Ovary (tissue), 9 donors: ENCODE results near the gene CMTM6. TPM values are rescaled to one million over a fixed set of nuclear protein-coding genes. Genes with fewer than 3 reads are reported as not detected.

Experiments
- DNase-seq, 5 donors: peaks; one replicate each; pipeline ENCODE4 v3.0.0-alpha.2; 2019 to 2020
- H3K27ac ChIP-seq, 2 donors: fragments of 200-600 bp; one replicate each; pipeline versions ENCODE4 v1.5.1 to v1.8.0; 2019 to 2022
- H3K27me3 ChIP-seq: fragments of 200-600 bp; one replicate; pipeline ENCODE4 v1.8.0; 2022
- H3K36me3 ChIP-seq: fragments of 200-600 bp; sonication (generic); one replicate; pipeline ENCODE4 v1.5.1; 2019
- H3K4me1 ChIP-seq: one replicate; pipeline ENCODE4 v1.8.1; 2013; ENCODE audit warnings: mild to moderate bottlenecking, moderate library complexity; ENCODE audit not compliant: insufficient read depth
- H3K4me3 ChIP-seq: fragments of 200-600 bp; sonication (generic); one replicate; pipeline ENCODE4 v1.5.1; 2017
- H3K9me3 ChIP-seq, 2 donors: fragments of 200-600 bp in 1 of 2; sonication (generic) in 1 of 2; one replicate each; pipeline versions ENCODE4 v1.5.1 to v1.8.1; 2013 to 2019; ENCODE audit warnings: mild to moderate bottlenecking in 1 of 2, moderate library complexity in 1 of 2
- CTCF ChIP-seq, 3 donors: fragments of 450-650 bp in 2 of 3; fragments of 200-600 bp in 1 of 3; IDR thresholded peaks; one replicate each; pipeline versions ENCODE4 v1.5.1 to v1.8.0; 2016 to 2022; ENCODE audit warnings: antibody characterized with exemption in 3 of 3, mild to moderate bottlenecking in 1 of 3
- EP300 ChIP-seq: sonication (generic); formaldehyde crosslinking; IDR thresholded peaks from one replicate; pipeline ENCODE4 v1.6.1; 2017; ENCODE audit warnings: antibody characterized with exemption
- POLR2A ChIP-seq: fragments of 450-650 bp; IDR thresholded peaks from one replicate; pipeline ENCODE4 v1.6.1; 2017; ENCODE audit warnings: antibody characterized with exemption, mild to moderate bottlenecking, moderate library complexity
- WGBS, 3 donors: extraction: QIAGEN DNeasy Blood & Tissue Kit in 1 of 3; methylation state at CpG; one replicate each; pipeline versions ENCODE4 v1.1.5 to v1.1.7; 2013 to 2017; 5-methylcytosine and 5-hydroxymethylcytosine counted together
- intact Hi-C, 4 donors: fragments of 100-400 bp; cut with DNase I; formaldehyde crosslinking; loops; one replicate each; pipeline versions ENCODE4 v1.11.0 to v1.15.1; 2022 to 2023
- polyA plus RNA-seq, 2 donors: library from polyadenylated mRNA; stranded (reverse); fragments of 200-250 nt in 1 of 2; fragments of 350-450 nt in 1 of 2; fragmentation: Illumina TruSeq in 1 of 2; extraction: RNeasy Lipid Tissue Mini Kit (QIAGEN cat#74804) in 1 of 2; gene quantifications; one replicate each; pipeline ENCODE4 v1.2.3, GENCODE V29; 2013 to 2014
- total RNA-seq, 7 donors: library from RNA; depleted of rRNA in 2 of 7; stranded (reverse); fragments of >200 nt in 2 of 7; fragmentation: NEBNext Ultra II Directional in 3 of 7; extraction: Animal tissue kit (Norgen Biotek cat#: 25700) in 3 of 7; gene quantifications; one replicate each; pipeline versions ENCODE4 v1.1.0 to v1.2.4, GENCODE V29; 2016 to 2023
- donor health status: DM: no; HTN: no; CAD: no; lungs with moderate emphysema.
- donor health status: DM: no; HTN: no; CAD: no.
- donor health status: Bipolar disorder and iron deficiency.
- donor health status: DM: yes; HTN: yes; CAD: no.
- donor health status: DM: no; HTN: no; CAD: no.
- donor health status: DM: yes; HTN: yes; CAD: no.

The CMTM6 gene
- total and polyA plus RNA-seq, 9 donors: 19.7 to 150 (median 25.9) TPM

GRCh38 chr3:32502946-32503286 lies 264 bp upstream of the CMTM6 start:
- H3K27me3 ChIP-seq: no peaks in the 10 kb centered on the region
- H3K4me3 ChIP-seq: peak overlapping the region; percentile 79
- no peaks in the 10 kb centered on the region for H3K4me1 ChIP-seq
- DNase-seq: no peak
- intact Hi-C loops: loop anchor here in 1 of 4 donors (10.0 kb wide), 1 partner anchor 432 kb away; no protein-coding TSS in a partner anchor
- 1% methylated on average over 6 of the region's 6 CpGs for WGBS, 3 donors
- peak overlapping the region; percentile 58 to 83 for H3K27ac ChIP-seq
- H3K9me3 ChIP-seq: no peaks in the 10 kb centered on the region
- H3K36me3 ChIP-seq: no peaks in the 10 kb centered on the region
- TF ChIP-seq EP300: no peak
- TF ChIP-seq POLR2A: no peak
- TF ChIP-seq CTCF (IDR thresholded peaks at IDR 0.05): no peak

- Histone ChIP-seq H3K4me1 (no peaks in the 10 kb centered on the region), H3K4me3 (peak overlapping the region; percentile 79), H3K27me3 (no peaks in the 10 kb centered on the region), H3K36me3 (no peaks in the 10 kb centered on the region), H3K9me3 (no peaks in the 10 kb centered on the region), H3K27ac (peak overlapping the region; percentile 58 to 83)
- no peak for DNase-seq
- intact Hi-C loops: loop anchor here in 1 of 4 donors (10.0 kb wide), 1 partner anchor 433 kb away; no protein-coding TSS in a partner anchor
- TF ChIP-seq EP300 (no peak), POLR2A (no peak), CTCF (IDR thresholded peaks at IDR 0.05) (no peak)
- 2 to 3% (median 3%) methylated on average over 4 of the region's 4 CpGs for WGBS, 3 donors
Measured at GRCh38 chr3:32501783-32502117, 902 bp downstream of the CMTM6 start.

GRCh38 chr3:32500880-32501782 lies 1.5 kb downstream of the CMTM6 start:
- no peaks in the 10 kb centered on the region for H3K4me1 ChIP-seq
- intact Hi-C loops: loop anchor here in 1 of 4 donors (10.0 kb wide), 1 partner anchor 434 kb away; no protein-coding TSS in a partner anchor
- no peaks in the 10 kb centered on the region for H3K36me3 ChIP-seq
- H3K9me3 ChIP-seq: no peaks in the 10 kb centered on the region
- TF ChIP-seq POLR2A: no peak
- no peak for TF ChIP-seq CTCF (IDR thresholded peaks at IDR 0.05)
- TF ChIP-seq EP300: no peak
- H3K27ac ChIP-seq: no peak overlapping the region
- peak overlapping the region; percentile 79 for H3K4me3 ChIP-seq
- WGBS, 3 donors: 52 to 73% (median 61%) methylated on average over 25 of the region's 25 CpGs
- H3K27me3 ChIP-seq: no peaks in the 10 kb centered on the region
- DNase-seq: peak in 1 of 5 donors; percentile 21

- no peaks in the 10 kb centered on the region for H3K27me3 ChIP-seq
- no peak overlapping the region for H3K27ac ChIP-seq
- intact Hi-C loops: loop anchor here in 1 of 4 donors (10.0 kb wide), 1 partner anchor 435 kb away; no protein-coding TSS in a partner anchor
- H3K4me3 ChIP-seq: no peak overlapping the region
- 28 to 45% (median 29%) methylated on average over 2 of the region's 2 CpGs for WGBS, 3 donors
- TF ChIP-seq POLR2A (no peak), CTCF (IDR thresholded peaks at IDR 0.05) (no peak), EP300 (no peak)
- H3K36me3 ChIP-seq: no peaks in the 10 kb centered on the region
- H3K4me1 ChIP-seq: no peaks in the 10 kb centered on the region
- DNase-seq: no peak
- H3K9me3 ChIP-seq: no peaks in the 10 kb centered on the region
Measured at GRCh38 chr3:32500231-32500630, 2.4 kb downstream of the CMTM6 start.
